K562 (cell line): ENCODE data around the gene CD244. TPM values are rescaled to one million over a fixed set of nuclear protein-coding genes. Genes with fewer than 3 reads are reported as not detected.

Experiments used
- ATAC-seq: fragments of 200-7000 bp; cut with Tn5 transposase; 3 replicates; pipeline ENCODE4 v1.9.1; 2020; ENCODE audit warnings: moderate library complexity
- BruUV-seq: library from RNA; stranded (reverse); fragments of 400-500 nt; replicated peaks from 2 replicates; lab custom pipeline; 2021; lab: Mats Ljungman, UMichigan
- CTCF ChIA-PET: fragments of 300-600 bp; formaldehyde crosslinking; extraction: SDS; loops from one replicate; lab custom pipeline; 2021; ENCODE audit warnings: low intra/inter-chr PET ratio; lab: Yijun Ruan, JAX
- POLR2A ChIA-PET: fragments of 300-600, 350-650 bp; sonication (Branson Sonifier 250); formaldehyde crosslinking; extraction: SDS; loops from one replicate; lab custom pipeline; 2021; ENCODE audit warnings: antibody characterized with exemption, inconsistent platforms; lab: Yijun Ruan, JAX
- DNase-seq, 4 experiments: peaks; one replicate each; pipeline versions ENCODE4 v3.0.0 to v3.0.0-alpha.2; 2011 to 2018; ENCODE audit warnings: low spot score in 3 of 4, mixed read lengths in 3 of 4; ENCODE audit errors: extremely low read depth in 1 of 4
- FAIRE-seq: peaks from 2 replicates; lab custom pipeline; 2011; peaks lifted over from hg19 to GRCh38; lab: Jason Lieb, UNC
- H2AFZ ChIP-seq: 2 replicates; pipeline ENCODE4 v1.6.0; 2011; ENCODE audit warnings: low read depth, low read length, control low read depth, inconsistent platforms
- H3K27ac ChIP-seq: fragments of 200-600 bp; 3 replicates; pipeline ENCODE4 v1.8.0; 2011; ENCODE audit warnings: low read depth, mild to moderate bottlenecking, control low read depth, inconsistent platforms, low read length, moderate library complexity, mixed read lengths; ENCODE audit errors: extremely low read depth
- H3K27me3 ChIP-seq, 2 experiments: fragments of 300-600 bp in 1 of 2; 2 replicates in 1 of 2; 3 replicates in 1 of 2; pipeline versions ENCODE4 v1.6.0 to v1.8.0; 2011; ENCODE audit warnings: inconsistent platforms in 2 of 2, low read length in 2 of 2, mild to moderate bottlenecking in 1 of 2, mixed read lengths in 1 of 2, moderate library complexity in 1 of 2; ENCODE audit not compliant: control insufficient read depth in 2 of 2, insufficient read depth in 2 of 2
- H3K36me3 ChIP-seq: fragments of 300-600 bp; 3 replicates; pipeline ENCODE4 v1.8.0; 2011; ENCODE audit warnings: mild to moderate bottlenecking, low read length, inconsistent platforms; ENCODE audit not compliant: control insufficient read depth, insufficient read depth
- H3K4me1 ChIP-seq, 2 experiments: fragments of 200-600 bp in 1 of 2; replicated peaks in 1 of 2; 2 replicates in 1 of 2; 3 replicates in 1 of 2; pipeline versions ENCODE4 v1.5.1 to v1.8.0; 2011; ENCODE audit warnings: inconsistent platforms in 2 of 2, low read length in 2 of 2, mild to moderate bottlenecking in 1 of 2, mixed read lengths in 1 of 2, moderate library complexity in 1 of 2; ENCODE audit not compliant: control insufficient read depth in 2 of 2, insufficient read depth in 2 of 2
- H3K4me2 ChIP-seq: 2 replicates; pipeline ENCODE4 v1.6.1; 2011; ENCODE audit warnings: low read length, control low read depth, inconsistent platforms, mixed read lengths; ENCODE audit not compliant: insufficient read depth
- H3K4me3 ChIP-seq: fragments of 200-600 bp; sonication (generic), shearing (Covaris generic); 2 replicates; pipeline ENCODE4 v1.5.1; 2016; ENCODE audit warnings: control low read depth, inconsistent platforms
- H3K79me2 ChIP-seq: fragments of 200-600 bp; 3 replicates; pipeline ENCODE4 v1.8.0; 2011; ENCODE audit warnings: low read length, inconsistent platforms; ENCODE audit not compliant: control insufficient read depth, insufficient read depth
- H3K9ac ChIP-seq, 2 experiments: 2 replicates each; pipeline versions ENCODE4 v1.6.0 to v1.6.1; 2011; ENCODE audit warnings: low read depth in 2 of 2, low read length in 2 of 2, control low read depth in 1 of 2, inconsistent platforms in 1 of 2, mild to moderate bottlenecking in 1 of 2, mixed read lengths in 1 of 2; ENCODE audit not compliant: insufficient read depth in 1 of 2
- H3K9me1 ChIP-seq: one replicate; pipeline ENCODE4 v1.6.0; 2011; ENCODE audit warnings: inconsistent platforms, mild to moderate bottlenecking, low read length, moderate library complexity; ENCODE audit not compliant: control insufficient read depth, insufficient read depth
- H3K9me3 ChIP-seq: replicated peaks from 2 replicates; pipeline ENCODE4 v1.5.1; 2011; ENCODE audit warnings: low read depth, low read length, inconsistent platforms; ENCODE audit not compliant: control insufficient read depth, insufficient read depth
- H4K20me1 ChIP-seq: replicated peaks from 2 replicates; pipeline ENCODE4 v1.6.1; 2011; ENCODE audit warnings: low read length, inconsistent platforms, mixed read lengths; ENCODE audit not compliant: control insufficient read depth, insufficient read depth
- CAMTA2 ChIP-seq: fragments of 250-450 bp; sonication (Bioruptor Pico); conservative IDR thresholded peaks from 2 replicates; pipeline ENCODE4 v1.5.1; 2022
- GMEB1 ChIP-seq: fragments of 250-450 bp; sonication (Bioruptor Pico); IDR thresholded peaks from 2 replicates; pipeline ENCODE4 v1.4.0; 2020; ENCODE audit warnings: mild to moderate bottlenecking
- KHSRP ChIP-seq: fragments of 450-650 bp; IDR thresholded peaks from 2 replicates; pipeline ENCODE4 v1.6.1; 2017
- MTA3 ChIP-seq: fragments of 450-650 bp; formaldehyde crosslinking; IDR thresholded peaks from 2 replicates; pipeline ENCODE4 v1.6.1; 2017; ENCODE audit warnings: mild to moderate bottlenecking, borderline replicate concordance
- PTRF ChIP-seq: fragments of 450-650 bp; IDR thresholded peaks from 2 replicates; pipeline ENCODE4 v1.6.1; 2016; ENCODE audit warnings: mild to moderate bottlenecking, missing genetic modification characterization, missing compliant biosample characterization
- ZBTB40 ChIP-seq, 2 experiments: fragments of 450-650 bp in 1 of 2; sonication (generic) in 1 of 2; formaldehyde crosslinking in 1 of 2; IDR thresholded peaks; 2 replicates each; pipeline versions ENCODE4 v1.7.1 to v1.9.0; 2016 to 2022; ENCODE audit warnings: inconsistent platforms in 1 of 2, mild to moderate bottlenecking in 1 of 2, missing genetic modification reagents in 1 of 2
- WGBS: fragments of 100-300 bp; shearing (Covaris generic); methylation state at CpG from one replicate; pipeline ENCODE4 v1.1.6; 2016; ENCODE audit warnings: low coverage, mixed read lengths; ENCODE audit not compliant: insufficient coverage; ENCODE audit errors: missing lambda C conversion rate; 5-methylcytosine and 5-hydroxymethylcytosine counted together
- in situ Hi-C: fragments of 300-500 bp; cut with MboI; formaldehyde crosslinking; loops from 4 replicates; pipeline ENCODE4 v1.15.0; 2018; ENCODE audit warnings: inconsistent platforms, mixed read lengths
- intact Hi-C: fragments of 100-400 bp; cut with micrococcal nuclease; formaldehyde crosslinking; loops from 2 replicates; pipeline ENCODE4 v1.14.2; 2022
- polyA plus RNA-seq, 8 experiments: library from polyadenylated mRNA; depleted of rRNA in 4 of 8; stranded (reverse) in 5 of 8; unstranded in 3 of 8; fragments of >200 nt; fragmentation: Nextera tagmentation in 2 of 8; fragmentation: Illumina TruSeq in 1 of 8; extraction: Ambion mirVana in 2 of 8; extraction: Trizol in 1 of 8; gene quantifications; 2 replicates each; pipeline versions ENCODE4 v1.2.1 to v1.2.3, GENCODE V29; 2011 to 2014; ENCODE audit warnings: inconsistent platforms in 1 of 8, missing spikeins in 1 of 8
- total RNA-seq, 7 experiments: library from RNA; depleted of rRNA in 6 of 7; stranded (reverse); fragments of >200 nt in 6 of 7; fragmentation: Illumina TruSeq in 2 of 7; extraction: Trizol in 2 of 7; gene quantifications; 2 replicates each; pipeline versions ENCODE4 v1.2.1 to v1.2.3, GENCODE V29; 2011 to 2021; ENCODE audit warnings: low replicate concordance in 1 of 7
- TF ChIP-seq, protein P1 (sequence below): sonication (generic); formaldehyde crosslinking; IDR thresholded peaks from 2 replicates; pipeline ENCODE4 v1.8.0; 2022; ENCODE audit warnings: missing genetic modification reagents, mild to moderate bottlenecking, borderline replicate concordance

CD244 gene
- total and polyA plus RNA-seq, 9 of the 15 experiments (the other 6 are each of a cell fraction or from before 2014, with no cell fraction given) = not detected

GRCh38 chr1:160882582-160882981 is 19.9 kb upstream of the CD244 start:
- Histone ChIP-seq H3K9me1 (no peaks in the 10 kb centered on the region), H2AFZ (no peak overlapping the region), H3K79me2 (no peaks in the 10 kb centered on the region), H3K4me2 (no peak overlapping the region), H3K4me3 (no peak overlapping the region), H3K36me3 (no peaks in the 10 kb centered on the region), H4K20me1 (no peaks in the 10 kb centered on the region), H3K9me3 (no peaks in the 10 kb centered on the region), H3K27ac (no peak overlapping the region), H3K27me3 (peaks cover 7 to 40% of the 10 kb centered on the region in 2 experiments; a peak in 4 of 5 replicates), H3K9ac (no peak overlapping the region), H3K4me1 (0 out of 5 replicates have a peak, but pooled peaks cover under 1 to 3% of the 10 kb centered on the region in 2 experiments)
- POLR2A ChIA-PET = interaction anchor here (0.8 kb wide), 1 partner anchor 10 kb away, joined by 5 read pairs; no protein-coding TSS in a partner anchor
- WGBS = 11% methylated on average over 1 of the region's 1 CpG
- CTCF ChIA-PET = interaction anchor here (0.7 kb wide), 1 partner anchor 19 kb away, joined by 3 read pairs; no protein-coding TSS in a partner anchor
- FAIRE-seq (no peak), ATAC-seq (no peak), DNase-seq (no peak)
- no TSS peak for BruUV-seq
- in situ Hi-C loops = no loop called here
- intact Hi-C loops = no loop called here
- TF ChIP-seq ZBTB40 (IDR thresholded peaks at IDR 0.05) (no peak), ZBTB40 (CRISPR knock-in tag; IDR thresholded peaks at IDR 0.05) (no peak), MTA3 (no peak), KHSRP (no peak), PTRF (no peak), CAMTA2 (CRISPR knock-in tag) (no peak), GMEB1 (no peak)
- TF ChIP-seq, protein P1, sequence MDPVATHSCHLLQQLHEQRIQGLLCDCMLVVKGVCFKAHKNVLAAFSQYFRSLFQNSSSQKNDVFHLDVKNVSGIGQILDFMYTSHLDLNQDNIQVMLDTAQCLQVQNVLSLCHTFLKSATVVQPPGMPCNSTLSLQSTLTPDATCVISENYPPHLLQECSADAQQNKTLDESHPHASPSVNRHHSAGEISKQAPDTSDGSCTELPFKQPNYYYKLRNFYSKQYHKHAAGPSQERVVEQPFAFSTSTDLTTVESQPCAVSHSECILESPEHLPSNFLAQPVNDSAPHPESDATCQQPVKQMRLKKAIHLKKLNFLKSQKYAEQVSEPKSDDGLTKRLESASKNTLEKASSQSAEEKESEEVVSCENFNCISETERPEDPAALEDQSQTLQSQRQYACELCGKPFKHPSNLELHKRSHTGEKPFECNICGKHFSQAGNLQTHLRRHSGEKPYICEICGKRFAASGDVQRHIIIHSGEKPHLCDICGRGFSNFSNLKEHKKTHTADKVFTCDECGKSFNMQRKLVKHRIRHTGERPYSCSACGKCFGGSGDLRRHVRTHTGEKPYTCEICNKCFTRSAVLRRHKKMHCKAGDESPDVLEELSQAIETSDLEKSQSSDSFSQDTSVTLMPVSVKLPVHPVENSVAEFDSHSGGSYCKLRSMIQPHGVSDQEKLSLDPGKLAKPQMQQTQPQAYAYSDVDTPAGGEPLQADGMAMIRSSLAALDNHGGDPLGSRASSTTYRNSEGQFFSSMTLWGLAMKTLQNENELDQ (CRISPR knock-in tag) = no peak
